DND-41 (cell line): ENCODE results near the gene PDE6A.

Experiments
- CTCF ChIP-seq: IDR thresholded peaks from 2 replicates; pipeline ENCODE4 v1.5.1; 2012; ENCODE audit warnings: borderline replicate concordance, low read length, moderate library complexity, mild to moderate bottlenecking; ENCODE audit not compliant: poor library complexity, severe bottlenecking; ENCODE audit errors: extremely low read depth
- EZH2 ChIP-seq: IDR thresholded peaks from 3 replicates; pipeline ENCODE4 v1.6.1; 2012; ENCODE audit warnings: borderline replicate concordance, low read depth, mild to moderate bottlenecking, moderate library complexity, low read length, inconsistent platforms; ENCODE audit not compliant: severe bottlenecking

GRCh38 chr5:149969181-149969930 lies 24.8 kb upstream of the PDE6A start:
- TF ChIP-seq CTCF = no peak
- TF ChIP-seq EZH2 = no peak
